K562 (cell line): ENCODE results near the gene NT5C2. TPM values are rescaled to one million over a fixed set of nuclear protein-coding genes. Genes with fewer than 3 reads are reported as not detected.
A peak's percentile ranks its signal among the peaks of the same experiment; 100 is the strongest.

Experiments used
- ATAC-seq: fragments of 200-7000 bp; cut with Tn5 transposase; 3 replicates; pipeline ENCODE4 v1.9.1; 2020; ENCODE audit warnings: moderate library complexity
- BruUV-seq: library from RNA; stranded (reverse); fragments of 400-500 nt; replicated peaks from 2 replicates; lab custom pipeline; 2021; lab: Mats Ljungman, UMichigan
- CTCF ChIA-PET: fragments of 300-600 bp; formaldehyde crosslinking; extraction: SDS; loops from one replicate; lab custom pipeline; 2021; ENCODE audit warnings: low intra/inter-chr PET ratio; lab: Yijun Ruan, JAX
- POLR2A ChIA-PET: fragments of 300-600, 350-650 bp; sonication (Branson Sonifier 250); formaldehyde crosslinking; extraction: SDS; loops from one replicate; lab custom pipeline; 2021; ENCODE audit warnings: antibody characterized with exemption, inconsistent platforms; lab: Yijun Ruan, JAX
- DNase-seq, 4 experiments: peaks; one replicate each; pipeline versions ENCODE4 v3.0.0 to v3.0.0-alpha.2; 2011 to 2018; ENCODE audit warnings: low spot score in 3 of 4, mixed read lengths in 3 of 4; ENCODE audit errors: extremely low read depth in 1 of 4
- FAIRE-seq: peaks from 2 replicates; lab custom pipeline; 2011; peaks lifted over from hg19 to GRCh38; lab: Jason Lieb, UNC
- H2AFZ ChIP-seq: 2 replicates; pipeline ENCODE4 v1.6.0; 2011; ENCODE audit warnings: low read depth, low read length, control low read depth, inconsistent platforms
- H3K27ac ChIP-seq: fragments of 200-600 bp; 3 replicates; pipeline ENCODE4 v1.8.0; 2011; ENCODE audit warnings: low read depth, mild to moderate bottlenecking, control low read depth, inconsistent platforms, low read length, moderate library complexity, mixed read lengths; ENCODE audit errors: extremely low read depth
- H3K27me3 ChIP-seq, 2 experiments: fragments of 300-600 bp in 1 of 2; 2 replicates in 1 of 2; 3 replicates in 1 of 2; pipeline versions ENCODE4 v1.6.0 to v1.8.0; 2011; ENCODE audit warnings: inconsistent platforms in 2 of 2, low read length in 2 of 2, mild to moderate bottlenecking in 1 of 2, mixed read lengths in 1 of 2, moderate library complexity in 1 of 2; ENCODE audit not compliant: control insufficient read depth in 2 of 2, insufficient read depth in 2 of 2
- H3K36me3 ChIP-seq: fragments of 300-600 bp; 3 replicates; pipeline ENCODE4 v1.8.0; 2011; ENCODE audit warnings: mild to moderate bottlenecking, low read length, inconsistent platforms; ENCODE audit not compliant: control insufficient read depth, insufficient read depth
- H3K4me1 ChIP-seq, 2 experiments: fragments of 200-600 bp in 1 of 2; replicated peaks in 1 of 2; 2 replicates in 1 of 2; 3 replicates in 1 of 2; pipeline versions ENCODE4 v1.5.1 to v1.8.0; 2011; ENCODE audit warnings: inconsistent platforms in 2 of 2, low read length in 2 of 2, mild to moderate bottlenecking in 1 of 2, mixed read lengths in 1 of 2, moderate library complexity in 1 of 2; ENCODE audit not compliant: control insufficient read depth in 2 of 2, insufficient read depth in 2 of 2
- H3K4me2 ChIP-seq: 2 replicates; pipeline ENCODE4 v1.6.1; 2011; ENCODE audit warnings: low read length, control low read depth, inconsistent platforms, mixed read lengths; ENCODE audit not compliant: insufficient read depth
- H3K4me3 ChIP-seq: fragments of 200-600 bp; sonication (generic), shearing (Covaris generic); 2 replicates; pipeline ENCODE4 v1.5.1; 2016; ENCODE audit warnings: control low read depth, inconsistent platforms
- H3K79me2 ChIP-seq: fragments of 200-600 bp; 3 replicates; pipeline ENCODE4 v1.8.0; 2011; ENCODE audit warnings: low read length, inconsistent platforms; ENCODE audit not compliant: control insufficient read depth, insufficient read depth
- H3K9ac ChIP-seq, 2 experiments: 2 replicates each; pipeline versions ENCODE4 v1.6.0 to v1.6.1; 2011; ENCODE audit warnings: low read depth in 2 of 2, low read length in 2 of 2, control low read depth in 1 of 2, inconsistent platforms in 1 of 2, mild to moderate bottlenecking in 1 of 2, mixed read lengths in 1 of 2; ENCODE audit not compliant: insufficient read depth in 1 of 2
- H3K9me1 ChIP-seq: one replicate; pipeline ENCODE4 v1.6.0; 2011; ENCODE audit warnings: inconsistent platforms, mild to moderate bottlenecking, low read length, moderate library complexity; ENCODE audit not compliant: control insufficient read depth, insufficient read depth
- H3K9me3 ChIP-seq: replicated peaks from 2 replicates; pipeline ENCODE4 v1.5.1; 2011; ENCODE audit warnings: low read depth, low read length, inconsistent platforms; ENCODE audit not compliant: control insufficient read depth, insufficient read depth
- H4K20me1 ChIP-seq: replicated peaks from 2 replicates; pipeline ENCODE4 v1.6.1; 2011; ENCODE audit warnings: low read length, inconsistent platforms, mixed read lengths; ENCODE audit not compliant: control insufficient read depth, insufficient read depth
- ARID1B ChIP-seq: fragments of 450-650 bp; IDR thresholded peaks from 2 replicates; pipeline ENCODE4 v1.6.1; 2016; ENCODE audit warnings: antibody characterized with exemption, mild to moderate bottlenecking, inconsistent platforms
- CAMTA2 ChIP-seq: fragments of 250-450 bp; sonication (Bioruptor Pico); conservative IDR thresholded peaks from 2 replicates; pipeline ENCODE4 v1.5.1; 2022
- CBFA2T3 ChIP-seq: fragments of 450-650 bp; IDR thresholded peaks from 2 replicates; pipeline ENCODE4 v1.6.1; 2017
- CXXC5 ChIP-seq: fragments of 250-450 bp; sonication (Bioruptor Pico); IDR thresholded peaks from 2 replicates; pipeline ENCODE4 v1.8.0; 2022; ENCODE audit warnings: inconsistent platforms, mild to moderate bottlenecking, moderate library complexity
- ESRRA ChIP-seq: fragments of 450-650 bp; IDR thresholded peaks from 2 replicates; pipeline ENCODE4 v1.6.1; 2014; ENCODE audit warnings: low read depth, mild to moderate bottlenecking, moderate library complexity, borderline replicate concordance
- FOXO4 ChIP-seq: fragments of 450-650 bp; formaldehyde crosslinking; IDR thresholded peaks from 2 replicates; pipeline ENCODE4 v1.4.0; 2020; ENCODE audit warnings: mild to moderate bottlenecking, moderate library complexity
- GATA2 ChIP-seq: sonication (generic); formaldehyde crosslinking; IDR thresholded peaks from 2 replicates; pipeline ENCODE4 v1.4.0; 2020; ENCODE audit warnings: mild to moderate bottlenecking, missing genetic modification reagents
- KLF10 ChIP-seq: fragments of 250-450 bp; sonication (Bioruptor Pico); IDR thresholded peaks from 2 replicates; pipeline ENCODE4 v1.6.1; 2021; ENCODE audit warnings: matching md5 sums
- NR2C1 ChIP-seq, 2 experiments: fragments of 450-650 bp; IDR thresholded peaks; 2 replicates each; pipeline ENCODE4 v1.6.1; 2017; ENCODE audit warnings: mild to moderate bottlenecking in 2 of 2, antibody characterized with exemption in 1 of 2, inconsistent platforms in 1 of 2, missing compliant biosample characterization in 1 of 2, missing genetic modification characterization in 1 of 2
- NRF1 ChIP-seq, 2 experiments: fragments of 450-650 bp; IDR thresholded peaks in 1 of 2; conservative IDR thresholded peaks in 1 of 2; 2 replicates each; pipeline ENCODE4 v1.6.1; 2014; ENCODE audit warnings: mild to moderate bottlenecking in 2 of 2
- PHF21A ChIP-seq: fragments of 450-650 bp; IDR thresholded peaks from 2 replicates; pipeline ENCODE4 v1.6.1; 2017; ENCODE audit warnings: low read depth, borderline replicate concordance
- PKNOX1 ChIP-seq: fragments of 450-650 bp; IDR thresholded peaks from 2 replicates; pipeline ENCODE4 v1.6.1; 2016
- POLR2A ChIP-seq: fragments of 450-650 bp; conservative IDR thresholded peaks from 2 replicates; pipeline ENCODE4 v1.6.1; 2016
- SAFB2 ChIP-seq: fragments of 200-400 bp; formaldehyde crosslinking; IDR thresholded peaks from 2 replicates; pipeline ENCODE4 v1.6.1; 2018; ENCODE audit warnings: borderline replicate concordance, low read length, low read depth, moderate library complexity; ENCODE audit not compliant: severe bottlenecking
- SIRT6 ChIP-seq: IDR thresholded peaks from one replicate; pipeline ENCODE4 v1.6.1; 2012; ENCODE audit warnings: low read depth, mild to moderate bottlenecking, control low read depth, inconsistent platforms, low read length, moderate library complexity
- SP1 ChIP-seq: sonication (generic); formaldehyde crosslinking; IDR thresholded peaks from 2 replicates; pipeline ENCODE4 v1.8.1; 2022; ENCODE audit warnings: mild to moderate bottlenecking, missing genetic modification reagents
- TAL1 ChIP-seq: fragments of 450-650 bp; IDR thresholded peaks from 2 replicates; pipeline ENCODE4 v1.6.1; 2016; ENCODE audit warnings: mild to moderate bottlenecking
- ZFX ChIP-seq: sonication (generic); formaldehyde crosslinking; IDR thresholded peaks from 2 replicates; pipeline ENCODE4 v1.8.0; 2022; ENCODE audit warnings: mild to moderate bottlenecking, missing genetic modification reagents, moderate library complexity
- ZNF24 ChIP-seq: fragments of 450-650 bp; IDR thresholded peaks from 2 replicates; pipeline ENCODE4 v1.6.1; 2016
- ZNF274 ChIP-seq: IDR thresholded peaks from 2 replicates; pipeline ENCODE4 v1.6.1; 2011; ENCODE audit warnings: low read depth, mild to moderate bottlenecking, low read length, moderate library complexity, borderline replicate concordance
- ZNF77 ChIP-seq: fragments of 250-450 bp; sonication (Bioruptor Pico); IDR thresholded peaks from 2 replicates; pipeline ENCODE4 v1.5.0; 2020
- WGBS: fragments of 100-300 bp; shearing (Covaris generic); methylation state at CpG from one replicate; pipeline ENCODE4 v1.1.6; 2016; ENCODE audit warnings: low coverage, mixed read lengths; ENCODE audit not compliant: insufficient coverage; ENCODE audit errors: missing lambda C conversion rate; 5-methylcytosine and 5-hydroxymethylcytosine counted together
- in situ Hi-C: fragments of 300-500 bp; cut with MboI; formaldehyde crosslinking; loops from 4 replicates; pipeline ENCODE4 v1.15.0; 2018; ENCODE audit warnings: inconsistent platforms, mixed read lengths
- intact Hi-C: fragments of 100-400 bp; cut with micrococcal nuclease; formaldehyde crosslinking; loops from 2 replicates; pipeline ENCODE4 v1.14.2; 2022
- polyA plus RNA-seq, 8 experiments: library from polyadenylated mRNA; depleted of rRNA in 4 of 8; stranded (reverse) in 5 of 8; unstranded in 3 of 8; fragments of >200 nt; fragmentation: Nextera tagmentation in 2 of 8; fragmentation: Illumina TruSeq in 1 of 8; extraction: Ambion mirVana in 2 of 8; extraction: Trizol in 1 of 8; gene quantifications; 2 replicates each; pipeline versions ENCODE4 v1.2.1 to v1.2.3, GENCODE V29; 2011 to 2014; ENCODE audit warnings: inconsistent platforms in 1 of 8, missing spikeins in 1 of 8
- total RNA-seq, 7 experiments: library from RNA; depleted of rRNA in 6 of 7; stranded (reverse); fragments of >200 nt in 6 of 7; fragmentation: Illumina TruSeq in 2 of 7; extraction: Trizol in 2 of 7; gene quantifications; 2 replicates each; pipeline versions ENCODE4 v1.2.1 to v1.2.3, GENCODE V29; 2011 to 2021; ENCODE audit warnings: low replicate concordance in 1 of 7

NT5C2 gene
- total and polyA plus RNA-seq, 9 of the 15 experiments (the other 6 are each of a cell fraction or from before 2014, with no cell fraction given) = 11.3 to 45.2 (median 27.7) TPM

GRCh38 chr10:103042129-103042528 is 150.9 kb downstream of the NT5C2 start (continued):
- no peak for TF ChIP-seq SAFB2
- no peak for TF ChIP-seq FOXO4 (CRISPR knock-in tag)
- TF ChIP-seq NRF1 (conservative IDR thresholded peaks at IDR 0.05 in 1 of 2, IDR thresholded peaks at IDR 0.05 in 1 of 2) = no peak
- no peak for TF ChIP-seq CAMTA2
- TF ChIP-seq SP1 = no peak
- no peak for TF ChIP-seq ZNF77
- no peak for TF ChIP-seq KLF10 (CRISPR knock-in tag)
- TF ChIP-seq PHF21A = no peak

DNA sequence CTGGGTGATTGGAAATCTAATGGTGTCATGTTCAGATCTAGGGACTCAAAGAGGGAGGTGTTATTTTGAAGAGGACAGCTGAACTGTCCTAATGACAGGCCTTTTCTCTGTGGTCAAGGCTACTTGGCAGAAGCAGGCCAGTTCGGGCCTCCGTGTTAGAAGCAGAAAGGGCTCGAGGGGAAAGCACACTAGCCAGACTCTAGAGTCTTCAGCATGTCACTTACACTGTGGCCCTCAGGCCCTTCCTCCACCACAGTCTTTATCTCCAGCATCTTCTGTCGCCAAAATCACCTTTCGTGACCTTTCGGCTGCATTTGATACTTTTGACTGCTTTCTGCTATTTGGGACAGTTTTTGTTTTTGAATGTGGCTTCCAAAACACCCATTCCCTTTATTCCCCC is 151.7 kb downstream of the NT5C2 start:
- intact Hi-C loops (loop anchor here (2.0 kb wide), 1 partner anchor 53 kb away; no protein-coding TSS in a partner anchor), in situ Hi-C loops (no loop called here)
- ATAC-seq = peak; percentile 74
- no peaks in the 10 kb centered on the region for H3K9me3 ChIP-seq
- H3K27ac ChIP-seq = peak overlapping the region; percentile 46
- peak in 1 of 4 experiments; percentile 54 for DNase-seq
- BruUV-seq = no TSS peak
- WGBS = 17% methylated on average over 6 of the region's 6 CpGs
- no peaks in the 10 kb centered on the region for H4K20me1 ChIP-seq
- peak overlapping the region; percentile 33 to 80; a peak in 3 of 4 replicates for H3K9ac ChIP-seq
- peaks cover 19 to 22% of the 10 kb centered on the region in 2 experiments for H3K4me1 ChIP-seq
- H2AFZ ChIP-seq = peak overlapping the region; percentile 52
- peak overlapping the region; percentile 55 for H3K4me2 ChIP-seq
- TF ChIP-seq SIRT6 = no peak
- peak; percentile 48; the same call in 1 of the 2 replicates for TF ChIP-seq ARID1B
- TF ChIP-seq CXXC5 (CRISPR knock-in tag) = peak; percentile 22; the same call in 1 of the 2 replicates
- no peak for TF ChIP-seq ZNF274
- peak; percentile 44; the same call in 1 of the 2 replicates for TF ChIP-seq PKNOX1
- TF ChIP-seq NR2C1 (IDR thresholded peaks at IDR 0.05) = no peak
- no peak for TF ChIP-seq NR2C1 (tag; IDR thresholded peaks at IDR 0.05)
- TF ChIP-seq GATA2 (CRISPR knock-in tag) = peak; percentile 69
- peak; percentile 27; the same call in 1 of the 2 replicates for TF ChIP-seq TAL1
- TF ChIP-seq ZNF24 = 0 out of 2 replicates have a peak, but pooled peaks have one; percentile 2
- peak; percentile 49; the same call in 1 of the 2 replicates for TF ChIP-seq ESRRA
- TF ChIP-seq ZFX (CRISPR knock-in tag) = peak; percentile 19; the same call in 1 of the 2 replicates
- no peak for TF ChIP-seq POLR2A
- peak; percentile 26 for TF ChIP-seq CBFA2T3
- TF ChIP-seq, all 486 proteins: peak for 9
- no peaks in the 10 kb centered on the region for H3K9me1 ChIP-seq
- no peak overlapping the region for H3K4me3 ChIP-seq
- H3K79me2 ChIP-seq = no peaks in the 10 kb centered on the region
- no peaks in the 10 kb centered on the region for H3K36me3 ChIP-seq
- peak; percentile 29 for FAIRE-seq
- CTCF ChIA-PET = no interaction called here
- POLR2A ChIA-PET = no interaction called here
- no peaks in the 10 kb centered on the region for H3K27me3 ChIP-seq
